Non-pigmented ciliary epithelial cell (primary cell): ENCODE results near the gene TMX2.
"Not testable (repeated sequence)": the region's sequence is repeated elsewhere in the genome, so short reads cannot be mapped to it uniquely, and the experiment has no call there.

ENCODE experiments used
- DNase-seq: peaks from one replicate; pipeline ENCODE4 v3.0.0-alpha.2; 2010; ENCODE audit warnings: low read depth

Gene TMX2

GRCh38 chr11:57712256-57713150, at the start of gene TMX2:
Gene TMX2 (plus strand): TSS chr11:57712593. CDS start chr11:57712619, 26 bp downstream.
- peak; percentile 100 for DNase-seq

- no peak for DNase-seq
Measured at GRCh38 chr11:57662893-57663292, 49.5 kb upstream of the TMX2 start.

- no peak for DNase-seq
Measured at GRCh38 chr11:57663975-57664374, 48.4 kb upstream of the TMX2 start.

GRCh38 chr11:57667117-57667735, 45.2 kb upstream of the TMX2 start:
- peak; percentile 95 for DNase-seq

- peak; percentile 99 for DNase-seq
Measured at GRCh38 chr11:57667736-57668433, 44.5 kb upstream of the TMX2 start, which contains the start of gene ZDHHC5. Gene ZDHHC5 (plus strand): TSS chr11:57668114. CDS start chr11:57673091, 4,977 bp downstream.

- no peak for DNase-seq
Measured at GRCh38 chr11:57668434-57668782, 44.0 kb upstream of the TMX2 start.

GRCh38 chr11:57674251-57674650, 38.1 kb upstream of the TMX2 start:
- no peak for DNase-seq

- no peak for DNase-seq
Measured at GRCh38 chr11:57675176-57675941, 37.0 kb upstream of the TMX2 start.

- DNase-seq = no peak
Measured at GRCh38 chr11:57679396-57679795, 33.0 kb upstream of the TMX2 start.

- peak; percentile 10 for DNase-seq
Measured at GRCh38 chr11:57680552-57680874, 31.9 kb upstream of the TMX2 start.

- no peak for DNase-seq
Measured at GRCh38 chr11:57681168-57681567, 31.2 kb upstream of the TMX2 start.

GRCh38 chr11:57690474-57690873, 21.9 kb upstream of the TMX2 start:
- DNase-seq = not testable (repeated sequence)

GRCh38 chr11:57698843-57699365, 13.5 kb upstream of the TMX2 start:
- no peak for DNase-seq

GRCh38 chr11:57699813-57700212, 12.6 kb upstream of the TMX2 start:
- DNase-seq = no peak

GRCh38 chr11:57700425-57700824, 12.0 kb upstream of the TMX2 start:
- no peak for DNase-seq

GRCh38 chr11:57703341-57703740, 9.1 kb upstream of the TMX2 start:
- DNase-seq = no peak

- DNase-seq = no peak
Measured at GRCh38 chr11:57704932-57705331, 7.5 kb upstream of the TMX2 start.

GRCh38 chr11:57705432-57705831, 7.0 kb upstream of the TMX2 start:
- not testable (repeated sequence) for DNase-seq

- DNase-seq = no peak
Measured at GRCh38 chr11:57709802-57710367, 2.5 kb upstream of the TMX2 start.

- peak; percentile 31 for DNase-seq
Measured at GRCh38 chr11:57711414-57712255, 758 bp upstream of the TMX2 start, which contains the start of gene MED19. Gene MED19 (minus strand): TSS chr11:57712215. CDS start chr11:57712179, 36 bp downstream.
